ENCODE data around the gene GLB1L2. TPM values are rescaled to one million over a fixed set of nuclear protein-coding genes. Genes with fewer than 3 reads are reported as not detected.
"Not testable (repeated sequence)": the region's sequence is repeated elsewhere in the genome, so short reads cannot be mapped to it uniquely, and the experiment has no call there.

The GLB1L2 gene
- polyA plus RNA-seq, 12 donors = 0.45 to 1.4 (median 0.70) TPM; not detected in 2

DNA sequence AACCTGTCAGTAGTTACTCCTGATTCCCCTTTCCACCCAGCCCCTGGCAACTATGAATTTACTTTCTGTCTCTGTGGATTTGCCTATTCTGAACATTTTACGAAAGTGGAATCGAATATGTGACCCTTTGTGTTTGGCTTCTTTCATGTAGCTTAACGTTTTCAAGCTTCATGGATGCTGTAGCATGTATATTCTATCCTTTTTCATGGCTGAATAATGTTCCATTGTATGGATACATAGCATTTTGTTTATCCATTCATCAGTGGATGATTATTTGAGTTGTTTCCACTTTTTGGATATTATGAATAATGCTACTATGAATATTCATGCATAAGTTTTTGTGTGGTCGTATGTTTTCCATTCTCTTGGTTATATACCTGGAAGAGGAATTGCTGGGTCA lies 9.2 kb upstream of the GLB1L2 start:
- DNase-seq = no peak

DNA sequence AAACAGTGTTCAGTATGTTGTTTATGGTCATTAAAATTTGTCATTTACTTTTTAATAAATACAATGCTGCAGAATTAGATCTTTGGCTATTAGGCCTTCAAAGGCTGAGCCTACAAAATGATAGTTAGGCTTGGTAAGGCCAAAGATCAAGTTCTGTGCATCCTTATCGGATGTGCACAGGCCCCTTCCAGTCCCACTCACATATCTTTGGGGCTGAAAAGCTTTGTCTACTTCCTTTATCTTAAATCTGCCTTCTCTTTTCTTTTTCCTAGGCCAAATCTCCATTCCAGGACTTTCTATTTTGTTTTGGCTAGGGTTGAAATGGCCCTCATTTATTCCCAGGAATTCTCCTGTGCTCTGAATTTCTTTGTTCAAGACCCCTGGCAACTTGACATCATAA lies 3.4 kb upstream of the GLB1L2 start:
- no peak for DNase-seq

DNA sequence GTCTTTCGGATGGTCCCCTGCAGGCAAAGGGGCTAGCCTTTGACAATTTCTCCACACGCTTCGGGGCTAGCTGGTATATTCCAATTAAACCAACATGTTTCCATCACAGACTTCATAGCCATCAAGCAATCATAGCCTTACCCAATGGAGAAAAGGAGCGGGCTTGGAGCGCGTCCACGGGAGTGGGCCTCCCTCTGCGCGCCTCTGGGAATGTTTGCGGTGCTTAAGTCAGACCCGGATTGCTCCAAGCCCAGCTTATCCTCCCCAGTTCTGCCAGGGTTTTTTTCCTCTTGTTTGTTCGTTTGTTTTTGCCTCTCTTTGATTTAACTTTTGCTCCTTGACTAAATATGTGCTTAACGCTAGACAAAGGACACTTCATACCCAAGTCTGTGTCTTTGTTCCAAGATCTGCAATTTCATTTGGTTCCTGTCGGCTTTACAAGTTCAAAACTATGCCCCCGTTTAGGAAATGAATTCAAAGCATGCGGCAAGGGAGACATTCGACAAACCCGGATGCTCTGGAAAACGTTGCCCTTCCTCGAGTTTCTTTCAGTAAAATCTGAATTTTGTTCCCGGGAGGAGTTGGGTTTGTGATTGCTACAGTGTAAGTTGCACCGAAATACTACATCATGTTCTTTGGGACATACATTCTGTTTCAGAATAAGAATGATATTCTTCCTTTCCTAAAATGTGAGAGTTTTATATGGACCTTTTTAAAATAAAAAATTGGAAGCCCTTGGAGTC lies 1.0 kb upstream of the GLB1L2 start:
- no peak for DNase-seq

DNA sequence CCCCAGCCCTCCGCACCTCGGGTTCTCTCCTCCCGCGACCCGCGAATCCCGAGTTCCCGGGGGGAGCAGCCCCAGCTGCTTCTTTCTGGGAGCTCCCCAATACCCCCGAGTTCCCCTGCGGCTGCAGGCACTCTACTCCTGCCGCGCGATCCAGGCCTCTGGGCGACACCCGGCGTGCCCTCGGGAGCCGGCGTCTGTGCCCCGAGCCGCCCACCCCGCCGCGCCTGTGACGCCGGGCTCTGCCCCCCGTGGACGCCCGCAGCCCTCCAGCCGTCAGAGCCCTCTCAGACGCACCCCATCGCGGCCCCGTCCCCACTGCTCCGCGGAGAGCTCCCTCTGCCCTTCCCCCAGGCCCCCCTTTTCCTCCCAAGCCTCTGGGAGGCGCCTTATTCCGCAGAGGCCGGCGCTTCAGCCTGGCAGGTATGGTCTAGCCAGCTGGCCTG lies 422 bp downstream of the GLB1L2 start:
- no peak for DNase-seq

DNA sequence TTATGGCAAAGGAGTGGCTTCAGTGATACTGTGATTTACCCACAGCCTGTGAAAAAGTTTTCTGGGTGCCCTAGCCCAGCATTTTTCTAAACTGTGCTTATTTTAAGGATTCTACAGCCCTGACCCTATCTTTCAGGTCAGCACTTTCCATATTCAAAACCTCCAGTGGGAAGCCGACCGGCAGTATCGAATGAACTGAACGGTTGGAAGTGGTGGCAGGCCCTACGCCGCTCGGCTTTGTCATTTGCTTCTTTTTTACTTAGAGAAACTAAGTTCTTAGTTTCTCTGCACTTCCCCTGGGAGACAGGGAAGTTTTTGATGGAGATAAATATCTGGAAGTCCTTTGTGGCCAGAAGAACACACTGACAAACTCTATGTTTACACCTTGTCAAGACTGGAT lies 994 bp downstream of the GLB1L2 start:
- no peak for DNase-seq

DNA sequence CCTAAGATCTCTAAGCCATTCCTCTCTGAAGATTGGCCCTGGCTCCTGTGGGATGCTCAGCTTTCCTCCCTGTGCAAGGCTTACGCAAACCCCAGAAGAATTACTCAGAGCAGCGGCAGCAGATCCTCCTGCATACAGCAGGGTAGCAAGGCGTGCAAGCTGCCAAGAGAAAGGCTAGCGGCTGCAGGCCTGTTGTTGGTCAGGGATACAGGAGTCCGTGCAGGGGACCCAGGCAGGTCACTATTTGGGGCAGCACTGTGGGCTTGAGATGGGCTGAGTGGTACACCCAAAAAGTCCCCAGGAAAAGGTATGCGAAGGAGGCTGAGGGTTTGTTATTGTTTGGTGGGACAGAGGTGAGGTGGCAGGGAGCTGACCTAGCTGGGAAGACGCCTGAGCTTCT lies 1.5 kb downstream of the GLB1L2 start:
- DNase-seq = no peak

DNA sequence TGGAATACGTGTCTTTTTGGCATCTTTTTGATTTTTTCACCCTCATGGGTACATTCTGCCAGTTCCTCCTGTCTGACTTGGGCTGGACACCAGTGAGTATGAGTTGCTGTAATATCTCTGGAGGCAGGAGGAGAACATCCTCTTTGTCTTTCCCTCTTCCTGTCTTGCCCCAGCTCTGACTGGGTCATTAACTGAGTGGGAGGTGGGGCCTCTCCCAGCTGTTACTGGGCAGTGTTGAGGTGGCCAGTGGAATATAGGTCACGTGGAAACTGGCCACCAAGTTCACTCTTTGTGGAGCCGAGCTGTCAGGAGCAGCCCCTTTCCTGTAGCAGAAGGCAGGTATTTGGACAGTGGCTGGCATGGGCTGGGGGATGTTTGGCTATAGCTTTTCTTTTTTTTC lies 2.2 kb downstream of the GLB1L2 start:
- DNase-seq = no peak

DNA sequence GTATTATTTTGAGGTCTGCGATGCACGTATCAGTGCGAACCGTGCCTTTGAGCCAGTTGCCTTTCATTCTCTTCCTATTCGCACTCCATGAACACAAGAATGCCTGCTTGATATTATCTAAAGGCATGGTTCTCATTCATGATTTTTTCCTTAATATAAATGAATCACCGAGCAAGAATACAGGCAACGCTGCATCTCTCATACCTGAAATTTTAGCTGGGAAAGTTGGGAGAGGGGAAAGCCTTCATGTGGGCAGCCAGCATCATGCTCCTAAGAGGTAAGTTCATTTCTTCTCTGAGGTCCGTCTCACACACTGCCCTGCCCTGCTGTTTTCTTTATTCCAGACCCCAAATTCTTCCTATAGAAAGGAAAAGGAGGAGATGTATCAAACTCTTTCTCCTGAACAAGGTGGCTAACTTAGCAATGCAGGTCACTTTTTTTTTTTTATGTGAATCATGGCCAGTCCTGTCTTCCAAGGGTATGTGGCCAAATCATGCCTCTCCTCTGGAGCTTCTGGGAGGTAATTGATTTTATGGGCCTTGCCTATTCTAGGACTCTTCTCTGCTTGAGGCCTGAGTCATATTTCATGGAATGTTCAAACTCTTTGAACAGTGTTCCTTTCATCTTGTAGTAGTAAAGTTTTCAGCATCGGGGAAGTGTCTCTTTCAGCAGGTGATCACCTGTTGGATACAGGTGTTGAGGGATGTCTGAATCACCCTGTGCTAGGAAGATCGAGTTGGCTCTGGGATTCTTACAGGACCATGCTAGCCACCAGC lies 3.2 kb downstream of the GLB1L2 start:
- no peak for DNase-seq

DNA sequence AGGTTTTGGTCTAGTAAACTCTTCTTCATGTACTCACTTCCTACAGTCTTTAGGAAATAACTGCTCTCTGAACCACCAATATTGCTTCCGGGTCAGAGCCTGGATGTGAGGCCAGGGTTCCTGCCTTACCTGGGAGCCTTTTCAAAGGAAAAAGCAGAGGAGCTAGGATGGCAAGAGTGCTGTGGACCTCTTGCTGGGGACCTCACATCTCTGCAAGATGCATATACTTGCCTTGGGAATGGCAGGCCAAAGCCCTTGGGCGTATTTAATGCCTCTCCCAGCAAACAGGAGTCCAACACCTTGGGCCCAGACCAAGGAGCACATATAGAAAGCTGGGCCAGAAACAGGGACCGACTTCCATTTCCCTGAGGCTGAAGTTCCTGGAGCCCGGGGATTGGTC lies 5.3 kb downstream of the GLB1L2 start:
- no peak for DNase-seq

DNA sequence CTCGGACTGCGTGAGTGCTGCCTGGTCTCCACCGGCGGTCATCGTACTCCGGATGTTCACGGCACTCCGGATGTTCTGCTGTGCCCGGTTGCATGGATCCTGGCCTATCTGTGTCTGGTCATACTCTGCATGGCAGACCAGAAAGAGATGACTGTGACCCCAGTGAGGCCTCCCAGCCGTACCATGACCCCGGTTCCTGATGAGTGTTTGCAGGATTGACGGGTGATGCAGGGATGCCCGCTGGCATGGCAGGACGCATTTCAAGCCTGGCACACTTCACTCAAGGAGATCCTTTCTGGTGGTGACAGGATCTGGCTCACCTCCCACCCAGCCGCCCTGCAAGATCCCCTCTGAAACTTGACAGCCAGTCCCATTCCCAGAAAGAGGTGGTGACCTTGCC lies 6.3 kb downstream of the GLB1L2 start:
- DNase-seq = no peak

DNA sequence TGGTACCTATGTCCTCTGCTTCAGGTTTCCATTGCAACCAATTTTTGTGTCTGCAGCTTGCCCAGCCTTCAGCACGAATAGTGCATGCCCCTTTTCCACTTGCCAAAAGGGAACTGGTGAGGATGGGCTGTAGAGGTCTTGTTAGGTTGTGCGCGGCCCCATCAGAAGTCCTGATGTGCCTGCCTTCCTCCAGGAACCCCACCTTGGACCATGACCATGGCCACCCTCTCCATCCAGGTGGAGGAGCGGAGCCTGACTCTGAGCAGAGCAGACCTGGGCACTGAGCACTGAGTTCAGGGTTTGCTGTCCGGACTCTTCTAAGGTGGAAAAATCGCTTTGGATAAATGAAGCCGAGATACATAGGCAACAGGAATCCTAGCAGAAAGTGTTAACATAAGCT lies 6.9 kb downstream of the GLB1L2 start:
- DNase-seq = no peak

DNA sequence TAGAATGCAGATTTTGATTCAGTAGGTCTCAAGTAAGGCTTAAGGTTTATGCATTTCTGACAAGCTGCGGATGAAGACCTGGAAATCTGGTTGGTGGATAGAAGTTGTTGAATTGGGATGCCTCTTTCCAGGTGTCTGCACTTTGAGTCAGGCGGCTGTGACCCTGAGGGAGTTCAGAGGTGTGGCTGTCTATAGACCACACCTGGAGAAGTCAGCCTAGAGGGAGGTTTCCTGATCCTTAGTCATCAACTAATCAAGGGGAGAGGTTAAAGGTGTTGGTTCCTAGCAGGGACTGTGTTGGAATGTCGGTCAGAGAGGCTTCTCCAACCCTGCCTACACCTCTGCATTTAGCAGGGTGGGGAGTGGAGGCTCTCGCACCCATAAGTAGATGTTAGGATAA lies 8.0 kb downstream of the GLB1L2 start:
- no peak for DNase-seq

DNA sequence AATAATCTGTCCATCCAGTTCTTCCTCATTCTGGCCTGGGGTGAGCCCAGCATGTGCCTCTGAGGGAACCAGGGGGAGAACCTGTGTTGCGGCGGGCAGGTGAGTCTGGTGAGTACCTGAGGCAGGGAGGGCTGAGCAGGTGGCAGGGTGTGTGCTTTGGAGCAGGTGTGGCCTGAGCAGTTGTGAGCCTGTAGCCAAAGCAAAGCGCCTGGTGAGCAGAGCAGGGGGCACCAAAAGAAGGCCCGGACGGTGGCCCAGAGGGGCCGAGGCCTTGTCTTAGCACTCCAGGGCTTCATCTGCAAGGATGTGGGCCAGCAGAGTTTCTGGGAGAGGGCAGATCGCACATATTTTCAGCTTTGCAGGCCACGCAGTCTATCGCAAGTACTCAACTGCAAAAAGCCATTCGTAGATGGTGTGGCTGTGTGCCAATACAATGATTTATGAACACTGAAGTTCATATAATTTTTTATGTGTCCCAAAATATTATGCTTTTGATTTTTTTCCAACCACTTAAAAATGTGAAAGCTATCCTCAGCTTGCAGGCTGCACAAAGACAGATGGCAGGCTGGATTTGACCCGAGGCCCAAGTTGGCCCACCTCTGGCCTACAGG lies 8.7 kb downstream of the GLB1L2 start:
- DNase-seq = no peak

DNA sequence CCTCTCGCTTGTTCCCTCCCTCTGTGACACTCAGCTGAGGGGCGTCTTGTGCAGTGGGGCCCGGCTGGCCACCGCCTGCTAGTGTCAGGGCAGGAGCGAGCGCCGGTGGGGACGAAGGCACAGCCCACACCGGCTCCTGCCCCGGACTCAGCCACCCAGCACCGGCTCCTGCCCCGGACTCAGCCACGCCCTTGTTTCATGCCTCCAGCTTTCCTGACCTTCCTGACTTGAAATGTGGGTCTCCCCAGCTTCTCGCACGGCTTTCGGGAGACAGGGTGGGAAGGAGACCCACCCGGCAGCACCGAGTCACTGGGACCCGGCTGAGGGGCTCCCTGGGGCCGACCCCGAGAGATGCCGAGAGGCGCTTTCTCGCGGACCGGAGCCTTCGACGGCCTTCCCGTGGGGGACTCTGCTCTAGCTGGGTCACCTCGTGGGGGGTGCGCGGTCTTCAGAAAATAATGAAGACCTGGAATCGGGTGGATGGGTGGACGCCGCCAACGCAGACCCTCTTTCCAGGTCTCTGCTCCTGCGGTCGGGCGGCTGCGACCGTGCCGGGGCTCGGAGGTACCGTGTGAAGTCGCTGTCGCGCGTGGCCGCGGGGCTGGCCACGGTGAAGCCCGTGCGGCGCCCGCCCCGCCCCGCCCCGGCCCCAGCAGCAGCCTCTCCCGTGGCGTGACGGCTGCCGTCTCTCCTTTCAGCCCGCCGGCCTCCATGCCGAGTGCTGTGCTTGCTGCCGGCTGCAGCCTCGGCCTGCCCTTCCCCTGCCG lies 10.2 kb downstream of the GLB1L2 start:
- no peak for DNase-seq

DNA sequence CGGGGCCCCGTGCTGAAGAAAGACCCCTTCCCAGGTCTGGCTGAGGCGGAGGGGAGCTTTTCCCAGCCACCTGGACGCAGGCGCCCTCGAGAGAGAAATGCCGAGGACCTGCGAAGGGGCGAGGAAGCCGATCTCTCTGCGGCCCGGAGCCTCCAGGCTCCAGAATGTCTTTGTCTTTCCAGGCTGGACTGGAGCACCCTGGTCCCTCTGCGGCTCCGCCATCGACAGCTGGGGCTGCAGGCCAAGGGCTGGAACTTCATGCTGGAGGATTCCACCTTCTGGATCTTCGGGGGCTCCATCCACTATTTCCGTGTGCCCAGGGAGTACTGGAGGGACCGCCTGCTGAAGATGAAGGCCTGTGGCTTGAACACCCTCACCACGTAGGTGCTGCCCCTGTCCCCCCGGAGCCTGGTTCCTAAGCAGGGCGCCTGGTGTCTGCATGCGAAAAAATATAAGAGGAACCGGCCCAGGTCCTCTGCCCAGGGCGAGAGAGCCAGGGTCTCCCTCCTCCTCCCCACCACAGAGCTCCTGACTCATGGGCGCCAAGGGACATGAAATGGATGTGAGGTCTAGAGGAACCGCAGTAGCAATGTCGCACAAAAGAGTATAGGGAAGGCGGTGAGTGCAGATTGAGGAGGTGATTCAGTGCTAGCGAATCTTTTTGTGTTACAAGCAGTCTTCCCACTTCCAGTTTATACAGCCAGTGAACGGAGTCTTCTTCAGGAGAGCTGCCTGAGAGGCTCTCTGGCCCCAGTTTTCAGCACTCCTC lies 11.0 kb downstream of the GLB1L2 start:
- DNase-seq = no peak

DNA sequence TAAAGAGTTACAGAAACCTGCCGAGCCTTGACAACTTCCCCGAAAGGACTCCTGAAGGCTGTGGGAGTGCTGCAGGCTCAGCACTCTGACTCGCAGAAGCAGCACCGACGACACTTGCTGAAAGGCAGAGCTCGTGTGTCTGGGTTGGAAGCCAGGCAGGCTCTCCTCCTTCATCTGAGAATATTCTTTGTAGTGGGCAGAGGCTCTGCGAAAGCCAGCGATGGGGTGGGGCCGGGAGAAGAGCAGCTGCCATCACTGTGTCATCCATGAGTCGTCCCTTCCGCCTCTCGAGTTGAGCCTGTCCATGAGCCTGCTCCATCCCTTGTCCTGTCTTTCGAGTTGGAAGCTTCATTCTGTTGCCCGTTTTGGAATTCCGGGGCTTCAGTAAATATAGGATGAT lies 11.9 kb downstream of the GLB1L2 start:
- DNase-seq = no peak

DNA sequence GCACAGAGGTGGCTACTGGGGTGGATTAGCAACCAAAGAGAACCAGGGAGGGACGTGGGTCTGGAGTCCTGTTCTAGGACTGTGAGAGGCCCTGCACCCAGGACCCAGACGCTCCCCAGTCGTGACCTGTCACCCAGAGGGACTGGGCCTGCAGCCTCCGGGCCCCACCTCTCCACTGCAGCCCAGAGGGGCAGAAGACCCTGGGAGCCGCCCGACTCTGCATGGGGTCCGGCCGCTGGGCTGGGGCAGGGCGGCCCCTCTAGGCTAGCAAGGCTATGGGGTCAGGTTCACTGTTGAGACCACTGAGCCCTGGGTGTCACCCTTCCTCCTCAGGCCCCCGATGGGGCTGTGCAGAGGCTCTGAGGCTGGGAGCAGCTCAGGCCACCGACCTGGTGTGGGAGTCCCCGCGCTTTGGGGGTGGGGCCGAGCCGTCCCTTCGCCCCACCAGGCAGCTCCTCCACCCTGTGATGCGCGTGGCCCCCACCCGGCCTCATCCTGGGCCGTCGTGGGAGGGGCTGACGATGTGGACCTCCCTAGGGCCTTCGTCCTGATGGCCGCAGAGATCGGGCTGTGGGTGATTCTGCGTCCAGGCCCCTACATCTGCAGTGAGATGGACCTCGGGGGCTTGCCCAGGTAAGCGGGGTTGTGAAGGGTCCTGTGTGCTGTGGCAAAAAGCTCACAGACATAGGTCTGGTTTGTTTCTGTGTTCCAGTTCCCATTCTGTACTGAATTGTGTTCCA lies 12.9 kb downstream of the GLB1L2 start:
- not testable (repeated sequence) for DNase-seq

DNA sequence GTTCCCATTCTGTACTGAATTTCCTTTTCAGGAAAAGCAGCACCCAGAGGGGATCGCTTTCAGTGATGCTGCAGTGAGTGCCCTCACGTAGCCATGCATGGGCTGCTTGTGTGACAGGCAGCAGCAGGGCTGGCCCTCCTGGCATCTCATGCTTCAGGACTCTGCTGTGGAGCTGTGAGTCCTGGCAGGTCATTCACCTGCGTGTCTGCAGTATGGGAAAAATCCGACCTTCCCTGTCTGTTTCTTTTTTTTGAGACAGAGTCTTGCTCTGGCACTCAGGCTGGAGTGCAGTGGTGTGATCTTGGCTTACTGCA lies 13.4 kb downstream of the GLB1L2 start:
- no peak for DNase-seq

DNA sequence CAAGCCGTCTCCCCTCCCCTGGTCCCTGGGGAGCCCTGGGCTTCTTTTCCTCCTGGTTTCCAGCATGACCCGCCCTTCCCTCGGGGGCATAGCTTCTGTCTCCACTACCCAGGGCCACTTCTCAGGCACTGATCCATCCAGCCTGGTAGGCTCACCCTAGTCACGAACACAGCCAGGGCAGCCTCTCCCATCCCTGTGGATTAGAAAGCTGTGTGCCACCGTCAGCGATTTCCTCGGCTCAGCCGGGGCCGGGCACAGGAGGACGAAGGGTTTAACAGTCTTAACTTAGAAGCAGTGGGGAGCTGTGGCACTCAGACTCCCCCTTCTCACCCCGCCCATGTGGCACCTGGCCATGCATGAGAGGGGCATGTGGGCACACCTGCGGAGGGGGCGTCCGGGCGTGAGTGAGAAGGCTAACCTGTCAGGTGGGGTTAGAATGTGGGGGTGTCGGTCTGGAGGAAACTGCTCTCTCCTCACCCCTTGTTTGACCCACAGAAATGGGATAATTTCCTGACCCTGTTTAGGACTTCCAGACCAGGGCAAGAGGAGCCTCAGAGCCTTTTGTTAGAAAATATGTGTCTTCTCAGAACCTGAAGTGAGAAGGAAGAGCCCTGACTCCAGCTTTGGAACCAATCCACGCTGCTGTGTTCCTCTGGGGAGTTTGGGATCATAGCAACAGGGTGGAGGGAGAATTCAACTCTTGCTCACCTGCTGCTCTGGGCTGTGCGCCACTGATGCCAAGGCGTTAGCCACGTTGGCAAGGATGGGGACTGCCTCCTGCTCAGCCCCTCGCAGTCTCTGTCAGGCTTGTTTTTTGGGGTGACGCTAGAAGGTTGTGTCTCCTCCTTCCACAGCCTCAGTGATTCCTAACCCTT lies 14.6 kb downstream of the GLB1L2 start:
- DNase-seq = no peak

DNA sequence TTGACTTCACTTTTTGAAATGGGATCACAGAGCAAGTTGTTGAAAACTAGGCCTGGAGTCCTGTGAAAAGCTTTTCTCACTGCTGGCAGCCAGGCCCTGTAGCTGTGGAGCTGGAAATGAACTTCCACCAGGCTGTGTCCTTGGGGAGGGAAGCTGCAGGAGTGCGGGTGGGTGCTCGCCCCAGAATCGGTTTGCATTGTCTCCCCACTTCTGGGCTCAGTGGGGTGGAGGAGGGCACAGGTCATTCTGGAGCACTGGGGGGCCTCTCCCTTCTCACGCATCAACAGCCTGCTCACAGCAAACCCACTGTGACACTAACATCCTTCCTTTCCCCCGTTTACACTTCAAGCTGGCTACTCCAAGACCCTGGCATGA lies 15.2 kb downstream of the GLB1L2 start:
- DNase-seq = no peak
